GM23338 (cell line): ENCODE results near the gene POU1F1.
"Not testable (repeated sequence)": the region's sequence is repeated elsewhere in the genome, so short reads cannot be mapped to it uniquely, and the experiment has no call there.

Source experiments
- CREB1 ChIP-seq: fragments of 250-450 bp; sonication (Bioruptor Pico); IDR thresholded peaks from 2 replicates; pipeline ENCODE4 v1.5.0; 2020; ENCODE audit warnings: low read depth, mild to moderate bottlenecking, moderate library complexity
- EZH2 ChIP-seq: fragments of 200-600 bp; sonication (generic); IDR thresholded peaks from one replicate; pipeline ENCODE4 v1.8.0; 2017; ENCODE audit warnings: antibody characterized with exemption, mild to moderate bottlenecking, low read depth; ENCODE audit not compliant: unreplicated experiment
- EZH2phosphoT487 ChIP-seq: fragments of 200-600 bp; sonication (generic); IDR thresholded peaks from one replicate; pipeline ENCODE4 v1.8.1; 2018; ENCODE audit warnings: antibody characterized with exemption; ENCODE audit not compliant: unreplicated experiment
- JUNB ChIP-seq: IDR thresholded peaks from one replicate; pipeline ENCODE4 v1.6.1; 2016; ENCODE audit warnings: antibody characterized with exemption; ENCODE audit not compliant: unreplicated experiment
- NANOG ChIP-seq: IDR thresholded peaks from 2 replicates; pipeline ENCODE4 v1.6.1; 2016; ENCODE audit warnings: antibody characterized with exemption, borderline replicate concordance
- POLR2AphosphoS5 ChIP-seq: IDR thresholded peaks from 2 replicates; pipeline ENCODE4 v1.6.1; 2016; ENCODE audit warnings: antibody characterized with exemption, low read depth
- ZNF114 ChIP-seq: fragments of 250-450 bp; sonication (Bioruptor Pico); IDR thresholded peaks from 2 replicates; pipeline ENCODE4 v1.5.0; 2020; ENCODE audit warnings: mild to moderate bottlenecking, moderate library complexity
- ZNF331 ChIP-seq: fragments of 250-450 bp; sonication (Bioruptor Pico); IDR thresholded peaks from 2 replicates; pipeline ENCODE4 v1.5.0; 2020; ENCODE audit warnings: low read depth, mild to moderate bottlenecking, moderate library complexity
- TF ChIP-seq, protein P1 (sequence below), 2 experiments: fragments of 200-600 bp in 1 of 2; sonication (generic) in 1 of 2; conservative IDR thresholded peaks; 2 replicates each; pipeline versions ENCODE4 v1.5.1 to v1.6.1; 2016 to 2017; ENCODE audit warnings: antibody characterized with exemption in 2 of 2, low read depth in 2 of 2, mild to moderate bottlenecking in 2 of 2, moderate library complexity in 1 of 2
- TF ChIP-seq, protein P2 (sequence below): IDR thresholded peaks from 2 replicates; pipeline ENCODE4 v1.6.1; 2016; ENCODE audit warnings: antibody characterized with exemption
- TF ChIP-seq, protein P3 (sequence below): IDR thresholded peaks from one replicate; pipeline ENCODE4 v1.6.1; 2018; ENCODE audit warnings: antibody characterized with exemption; ENCODE audit not compliant: unreplicated experiment

DNA sequence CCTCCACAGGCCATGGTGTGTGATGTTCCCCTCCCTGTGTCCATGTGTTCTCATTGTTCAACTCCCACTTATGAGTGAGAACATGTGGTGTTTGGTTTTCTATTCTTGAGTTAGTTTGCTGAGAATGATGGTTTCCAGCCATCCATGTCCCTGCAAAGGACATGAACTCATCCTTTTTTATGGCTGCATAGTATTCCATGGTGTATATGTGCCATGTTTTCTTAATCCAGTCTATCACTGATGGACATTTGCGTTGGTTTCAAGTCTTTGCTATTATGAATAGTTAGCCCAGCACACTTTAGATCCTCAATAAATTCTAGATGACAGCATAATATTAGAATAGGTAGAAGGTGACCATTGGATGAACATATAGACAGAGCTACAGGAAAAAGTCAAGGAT, 28.6 kb upstream of the POU1F1 start:
- not testable (repeated sequence) for TF ChIP-seq EZH2; POLR2AphosphoS5; ZNF114 (CRISPR knock-in tag); EZH2phosphoT487; CREB1 (CRISPR knock-in tag); ZNF331; JUNB; NANOG
- TF ChIP-seq, protein P1, sequence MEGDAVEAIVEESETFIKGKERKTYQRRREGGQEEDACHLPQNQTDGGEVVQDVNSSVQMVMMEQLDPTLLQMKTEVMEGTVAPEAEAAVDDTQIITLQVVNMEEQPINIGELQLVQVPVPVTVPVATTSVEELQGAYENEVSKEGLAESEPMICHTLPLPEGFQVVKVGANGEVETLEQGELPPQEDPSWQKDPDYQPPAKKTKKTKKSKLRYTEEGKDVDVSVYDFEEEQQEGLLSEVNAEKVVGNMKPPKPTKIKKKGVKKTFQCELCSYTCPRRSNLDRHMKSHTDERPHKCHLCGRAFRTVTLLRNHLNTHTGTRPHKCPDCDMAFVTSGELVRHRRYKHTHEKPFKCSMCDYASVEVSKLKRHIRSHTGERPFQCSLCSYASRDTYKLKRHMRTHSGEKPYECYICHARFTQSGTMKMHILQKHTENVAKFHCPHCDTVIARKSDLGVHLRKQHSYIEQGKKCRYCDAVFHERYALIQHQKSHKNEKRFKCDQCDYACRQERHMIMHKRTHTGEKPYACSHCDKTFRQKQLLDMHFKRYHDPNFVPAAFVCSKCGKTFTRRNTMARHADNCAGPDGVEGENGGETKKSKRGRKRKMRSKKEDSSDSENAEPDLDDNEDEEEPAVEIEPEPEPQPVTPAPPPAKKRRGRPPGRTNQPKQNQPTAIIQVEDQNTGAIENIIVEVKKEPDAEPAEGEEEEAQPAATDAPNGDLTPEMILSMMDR (conservative IDR thresholded peaks at IDR 0.05; ENCODE audit: low read depth in 2 of 2): not testable (repeated sequence)
- TF ChIP-seq, protein P2, sequence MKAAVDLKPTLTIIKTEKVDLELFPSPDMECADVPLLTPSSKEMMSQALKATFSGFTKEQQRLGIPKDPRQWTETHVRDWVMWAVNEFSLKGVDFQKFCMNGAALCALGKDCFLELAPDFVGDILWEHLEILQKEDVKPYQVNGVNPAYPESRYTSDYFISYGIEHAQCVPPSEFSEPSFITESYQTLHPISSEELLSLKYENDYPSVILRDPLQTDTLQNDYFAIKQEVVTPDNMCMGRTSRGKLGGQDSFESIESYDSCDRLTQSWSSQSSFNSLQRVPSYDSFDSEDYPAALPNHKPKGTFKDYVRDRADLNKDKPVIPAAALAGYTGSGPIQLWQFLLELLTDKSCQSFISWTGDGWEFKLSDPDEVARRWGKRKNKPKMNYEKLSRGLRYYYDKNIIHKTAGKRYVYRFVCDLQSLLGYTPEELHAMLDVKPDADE: not testable (repeated sequence)
- TF ChIP-seq, protein P3, sequence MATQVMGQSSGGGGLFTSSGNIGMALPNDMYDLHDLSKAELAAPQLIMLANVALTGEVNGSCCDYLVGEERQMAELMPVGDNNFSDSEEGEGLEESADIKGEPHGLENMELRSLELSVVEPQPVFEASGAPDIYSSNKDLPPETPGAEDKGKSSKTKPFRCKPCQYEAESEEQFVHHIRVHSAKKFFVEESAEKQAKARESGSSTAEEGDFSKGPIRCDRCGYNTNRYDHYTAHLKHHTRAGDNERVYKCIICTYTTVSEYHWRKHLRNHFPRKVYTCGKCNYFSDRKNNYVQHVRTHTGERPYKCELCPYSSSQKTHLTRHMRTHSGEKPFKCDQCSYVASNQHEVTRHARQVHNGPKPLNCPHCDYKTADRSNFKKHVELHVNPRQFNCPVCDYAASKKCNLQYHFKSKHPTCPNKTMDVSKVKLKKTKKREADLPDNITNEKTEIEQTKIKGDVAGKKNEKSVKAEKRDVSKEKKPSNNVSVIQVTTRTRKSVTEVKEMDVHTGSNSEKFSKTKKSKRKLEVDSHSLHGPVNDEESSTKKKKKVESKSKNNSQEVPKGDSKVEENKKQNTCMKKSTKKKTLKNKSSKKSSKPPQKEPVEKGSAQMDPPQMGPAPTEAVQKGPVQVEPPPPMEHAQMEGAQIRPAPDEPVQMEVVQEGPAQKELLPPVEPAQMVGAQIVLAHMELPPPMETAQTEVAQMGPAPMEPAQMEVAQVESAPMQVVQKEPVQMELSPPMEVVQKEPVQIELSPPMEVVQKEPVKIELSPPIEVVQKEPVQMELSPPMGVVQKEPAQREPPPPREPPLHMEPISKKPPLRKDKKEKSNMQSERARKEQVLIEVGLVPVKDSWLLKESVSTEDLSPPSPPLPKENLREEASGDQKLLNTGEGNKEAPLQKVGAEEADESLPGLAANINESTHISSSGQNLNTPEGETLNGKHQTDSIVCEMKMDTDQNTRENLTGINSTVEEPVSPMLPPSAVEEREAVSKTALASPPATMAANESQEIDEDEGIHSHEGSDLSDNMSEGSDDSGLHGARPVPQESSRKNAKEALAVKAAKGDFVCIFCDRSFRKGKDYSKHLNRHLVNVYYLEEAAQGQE: not testable (repeated sequence)
